ENCODE results near the gene CAMKV. TPM values are rescaled to one million over a fixed set of nuclear protein-coding genes. Genes with fewer than 3 reads are reported as not detected.

Gene CAMKV
- total and polyA plus RNA-seq, 10 of the 15 experiments (the other 5 are each of a cell fraction or from before 2014, with no cell fraction given), result 0.06 to 0.20 TPM; not detected in 8

DNA sequence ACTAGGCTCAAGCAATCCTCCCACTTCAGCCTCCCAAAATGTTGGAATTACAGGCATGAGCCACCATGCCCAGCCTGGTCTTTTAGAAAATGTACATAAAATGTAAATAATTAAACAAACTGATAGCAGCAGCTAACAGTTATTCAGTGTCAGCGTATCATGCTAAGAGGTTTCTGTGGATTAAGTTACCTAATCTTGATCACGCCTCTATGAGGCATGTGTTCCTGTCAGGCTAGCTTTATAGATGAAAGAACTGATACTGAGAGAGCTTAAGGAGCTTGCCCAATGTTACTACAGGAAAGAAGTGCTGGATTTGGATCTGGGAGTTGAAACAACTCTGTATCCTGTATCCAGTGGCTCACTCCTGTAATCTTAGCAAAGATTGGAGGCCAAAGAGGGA lies 45.2 kb upstream of the CAMKV start:
- WGBS (ENCODE audit: insufficient coverage, insufficient replicate concordance, low lambda C conversion rate, missing lambda C conversion rate), result 74% methylated on average over 2 of the region's 2 CpGs
- no TSS peak for BruUV-seq (replicated peaks)
- intact Hi-C loops (cut with micrococcal nuclease; ENCODE audit: unreplicated experiment), result no loop called here
- H3K27ac ChIP-seq (ENCODE audit: control insufficient read depth, insufficient read depth), result no peak overlapping the region
- H3K27me3 ChIP-seq (replicated peaks in 1 of 2; ENCODE audit: control insufficient read depth in 2 of 2, insufficient read depth in 2 of 2, low read length in 1 of 2), result no peaks in the 10 kb centered on the region
- H3K4me3 ChIP-seq, result no peak overlapping the region
- no peaks in the 10 kb centered on the region for H4K20me1 ChIP-seq (ENCODE audit: control insufficient read depth, insufficient read depth)
- CTCF ChIA-PET, result interaction anchor here (0.9 kb wide), 2 partner anchors 9 to 76 kb away, joined by 3 to 4 read pairs; no protein-coding TSS in a partner anchor
- SMC1A ChIA-PET (ENCODE audit: uncharacterized antibody, unreplicated experiment), result no interaction called here
- POLR2A ChIA-PET, result interaction anchor here (0.7 kb wide), 2 partner anchors 10 to 797 kb away, joined by 4 to 9 read pairs; no protein-coding TSS in a partner anchor
- ATAC-seq (no peak), FAIRE-seq (no peak), DNase-seq (ENCODE audit: low read depth, low spot score) (no peak)
- H3K4me1 ChIP-seq (ENCODE audit: control insufficient read depth, insufficient read depth, low read length), result no peaks in the 10 kb centered on the region
- TF ChIP-seq, protein P1, sequence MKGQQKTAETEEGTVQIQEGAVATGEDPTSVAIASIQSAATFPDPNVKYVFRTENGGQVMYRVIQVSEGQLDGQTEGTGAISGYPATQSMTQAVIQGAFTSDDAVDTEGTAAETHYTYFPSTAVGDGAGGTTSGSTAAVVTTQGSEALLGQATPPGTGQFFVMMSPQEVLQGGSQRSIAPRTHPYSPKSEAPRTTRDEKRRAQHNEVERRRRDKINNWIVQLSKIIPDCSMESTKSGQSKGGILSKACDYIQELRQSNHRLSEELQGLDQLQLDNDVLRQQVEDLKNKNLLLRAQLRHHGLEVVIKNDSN (IDR thresholded peaks at IDR 0.05; ENCODE audit: borderline replicate concordance, extremely low read length, insufficient read depth, low read depth, low read length), result no peak
- RAD21 ChIA-PET (ENCODE audit: unreplicated experiment), result interaction anchor here (0.6 kb wide), 1 partner anchor 375 kb away, joined by 5 read pairs; no protein-coding TSS in a partner anchor
- peaks cover 0 to 1% of the 10 kb centered on the region in 2 experiments; a peak in 2 of 4 replicates for H3K36me3 ChIP-seq (ENCODE audit: control insufficient read depth in 2 of 2, insufficient read depth in 2 of 2, low read length in 1 of 2)
- H3K9ac ChIP-seq (ENCODE audit: control insufficient read depth, insufficient read depth, low read length), result no peak overlapping the region
- no peaks in the 10 kb centered on the region for H3K79me2 ChIP-seq (ENCODE audit: control insufficient read depth, insufficient read depth, low read length)
- in situ Hi-C loops (cut with MboI), result no loop called here
- H2AFZ ChIP-seq (ENCODE audit: control insufficient read depth, low read depth, low read length), result no peak overlapping the region
- no peak overlapping the region for H3K4me2 ChIP-seq (ENCODE audit: control insufficient read depth, insufficient read depth)
- no peaks in the 10 kb centered on the region for H3K9me3 ChIP-seq (replicated peaks; ENCODE audit: control insufficient read depth, insufficient read depth, low read length)

GRCh38 chr3:49912881-49913281 lies 43.2 kb upstream of the CAMKV start:
- in situ Hi-C loops (cut with MboI), result no loop called here
- FAIRE-seq (no peak), ATAC-seq (no peak), DNase-seq (ENCODE audit: low read depth, low spot score) (no peak)
- Histone ChIP-seq H3K9me3 (replicated peaks; ENCODE audit: control insufficient read depth, insufficient read depth, low read length) (no peaks in the 10 kb centered on the region), H3K4me3 (no peak overlapping the region), H3K9ac (ENCODE audit: control insufficient read depth, insufficient read depth, low read length) (no peak overlapping the region), H3K27ac (ENCODE audit: control insufficient read depth, insufficient read depth) (no peak overlapping the region), H3K79me2 (ENCODE audit: control insufficient read depth, insufficient read depth, low read length) (no peaks in the 10 kb centered on the region), H4K20me1 (ENCODE audit: control insufficient read depth, insufficient read depth) (no peaks in the 10 kb centered on the region), H3K4me1 (ENCODE audit: control insufficient read depth, insufficient read depth, low read length) (no peaks in the 10 kb centered on the region), H3K36me3 (ENCODE audit: control insufficient read depth in 2 of 2, insufficient read depth in 2 of 2, low read length in 1 of 2) (peaks cover 0 to 2% of the 10 kb centered on the region in 2 experiments; a peak in 2 of 4 replicates), H3K27me3 (replicated peaks in 1 of 2; ENCODE audit: control insufficient read depth in 2 of 2, insufficient read depth in 2 of 2, low read length in 1 of 2) (no peaks in the 10 kb centered on the region), H2AFZ (ENCODE audit: control insufficient read depth, low read depth, low read length) (no peak overlapping the region), H3K4me2 (ENCODE audit: control insufficient read depth, insufficient read depth) (no peak overlapping the region)
- POLR2A ChIA-PET, result no interaction called here
- intact Hi-C loops (cut with micrococcal nuclease; ENCODE audit: unreplicated experiment), result no loop called here
- RAD21 ChIA-PET (ENCODE audit: unreplicated experiment), result no interaction called here
- BruUV-seq (replicated peaks), result no TSS peak
- SMC1A ChIA-PET (ENCODE audit: uncharacterized antibody, unreplicated experiment), result no interaction called here
- CTCF ChIA-PET, result interaction anchor here (0.5 to 1.6 kb wide), 3 partner anchors 27 to 258 kb away, joined by 3 to 4 read pairs (median 3); partner anchors contain the start of gene RBM6
- 84% methylated on average over 4 of the region's 4 CpGs for WGBS (ENCODE audit: insufficient coverage, insufficient replicate concordance, low lambda C conversion rate, missing lambda C conversion rate)
- TF ChIP-seq, protein P2, sequence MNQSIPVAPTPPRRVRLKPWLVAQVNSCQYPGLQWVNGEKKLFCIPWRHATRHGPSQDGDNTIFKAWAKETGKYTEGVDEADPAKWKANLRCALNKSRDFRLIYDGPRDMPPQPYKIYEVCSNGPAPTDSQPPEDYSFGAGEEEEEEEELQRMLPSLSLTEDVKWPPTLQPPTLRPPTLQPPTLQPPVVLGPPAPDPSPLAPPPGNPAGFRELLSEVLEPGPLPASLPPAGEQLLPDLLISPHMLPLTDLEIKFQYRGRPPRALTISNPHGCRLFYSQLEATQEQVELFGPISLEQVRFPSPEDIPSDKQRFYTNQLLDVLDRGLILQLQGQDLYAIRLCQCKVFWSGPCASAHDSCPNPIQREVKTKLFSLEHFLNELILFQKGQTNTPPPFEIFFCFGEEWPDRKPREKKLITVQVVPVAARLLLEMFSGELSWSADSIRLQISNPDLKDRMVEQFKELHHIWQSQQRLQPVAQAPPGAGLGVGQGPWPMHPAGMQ (IDR thresholded peaks at IDR 0.05; ENCODE audit: borderline replicate concordance), result no peak
- TF ChIP-seq, protein P3, sequence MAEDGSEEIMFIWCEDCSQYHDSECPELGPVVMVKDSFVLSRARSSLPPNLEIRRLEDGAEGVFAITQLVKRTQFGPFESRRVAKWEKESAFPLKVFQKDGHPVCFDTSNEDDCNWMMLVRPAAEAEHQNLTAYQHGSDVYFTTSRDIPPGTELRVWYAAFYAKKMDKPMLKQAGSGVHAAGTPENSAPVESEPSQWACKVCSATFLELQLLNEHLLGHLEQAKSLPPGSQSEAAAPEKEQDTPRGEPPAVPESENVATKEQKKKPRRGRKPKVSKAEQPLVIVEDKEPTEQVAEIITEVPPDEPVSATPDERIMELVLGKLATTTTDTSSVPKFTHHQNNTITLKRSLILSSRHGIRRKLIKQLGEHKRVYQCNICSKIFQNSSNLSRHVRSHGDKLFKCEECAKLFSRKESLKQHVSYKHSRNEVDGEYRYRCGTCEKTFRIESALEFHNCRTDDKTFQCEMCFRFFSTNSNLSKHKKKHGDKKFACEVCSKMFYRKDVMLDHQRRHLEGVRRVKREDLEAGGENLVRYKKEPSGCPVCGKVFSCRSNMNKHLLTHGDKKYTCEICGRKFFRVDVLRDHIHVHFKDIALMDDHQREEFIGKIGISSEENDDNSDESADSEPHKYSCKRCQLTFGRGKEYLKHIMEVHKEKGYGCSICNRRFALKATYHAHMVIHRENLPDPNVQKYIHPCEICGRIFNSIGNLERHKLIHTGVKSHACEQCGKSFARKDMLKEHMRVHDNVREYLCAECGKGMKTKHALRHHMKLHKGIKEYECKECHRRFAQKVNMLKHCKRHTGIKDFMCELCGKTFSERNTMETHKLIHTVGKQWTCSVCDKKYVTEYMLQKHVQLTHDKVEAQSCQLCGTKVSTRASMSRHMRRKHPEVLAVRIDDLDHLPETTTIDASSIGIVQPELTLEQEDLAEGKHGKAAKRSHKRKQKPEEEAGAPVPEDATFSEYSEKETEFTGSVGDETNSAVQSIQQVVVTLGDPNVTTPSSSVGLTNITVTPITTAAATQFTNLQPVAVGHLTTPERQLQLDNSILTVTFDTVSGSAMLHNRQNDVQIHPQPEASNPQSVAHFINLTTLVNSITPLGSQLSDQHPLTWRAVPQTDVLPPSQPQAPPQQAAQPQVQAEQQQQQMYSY (CRISPR knock-in tag; IDR thresholded peaks at IDR 0.05), result no peak
- TF ChIP-seq MEF2B (IDR thresholded peaks at IDR 0.05; ENCODE audit: partially characterized antibody, poor library complexity, severe bottlenecking), result no peak
- TF ChIP-seq JUND (IDR thresholded peaks at IDR 0.05; ENCODE audit: low read depth, low read length), result no peak
- TF ChIP-seq GABPA (IDR thresholded peaks at IDR 0.05; ENCODE audit: low read depth), result no peak
- TF ChIP-seq SREBF2 (IDR thresholded peaks at IDR 0.05; ENCODE audit: low read length), result no peak
- no peak for TF ChIP-seq MYC (IDR thresholded peaks at IDR 0.05; ENCODE audit: insufficient read depth, insufficient read length, insufficient replicate concordance, low read length, severe bottlenecking)
- TF ChIP-seq RELA (IDR thresholded peaks at IDR 0.05; ENCODE audit: borderline replicate concordance, partially characterized antibody), result no peak
- no peak for TF ChIP-seq PAX8 (IDR thresholded peaks at IDR 0.05)
- TF ChIP-seq CBX5 (IDR thresholded peaks at IDR 0.05; ENCODE audit: low read depth), result no peak

Measured in GM12878 (cell line).